Adrenal gland (tissue), 5 donors: ENCODE data around the gene EVA1C.

Source experiments
- CTCF ChIP-seq, 6 experiments: fragments of 450-650 bp in 4 of 6; fragments of 200-600 bp in 2 of 6; sonication (generic) in 1 of 6; IDR thresholded peaks; 1 replicate in 5 of 6; 2 replicates in 1 of 6; pipeline versions ENCODE4 v1.5.1 to v1.8.0; 2016 to 2021; ENCODE audit warnings: antibody characterized with exemption in 6 of 6, mild to moderate bottlenecking in 2 of 6, moderate library complexity in 1 of 6
- POLR2A ChIP-seq, 2 donors: fragments of 450-650 bp; IDR thresholded peaks; one replicate each; pipeline ENCODE4 v1.6.1; 2017; ENCODE audit warnings: antibody characterized with exemption in 2 of 2, mild to moderate bottlenecking in 2 of 2, moderate library complexity in 1 of 2
- donor health status: DM: no; HTN: no; CAD: no.

GRCh38 chr21:32482565-32483292 lies 70.2 kb downstream of the EVA1C start:
- TF ChIP-seq CTCF (IDR thresholded peaks at IDR 0.05) (no peak), POLR2A (IDR thresholded peaks at IDR 0.05) (no peak)
